GM19351 (cell line): ENCODE measurements around the gene IQCM.
"Not testable (repeated sequence)": the region's sequence is repeated elsewhere in the genome, so short reads cannot be mapped to it uniquely, and the experiment has no call there.

ENCODE experiments used
- ATAC-seq: cut with Tn5 transposase; IDR thresholded peaks from one replicate; pipeline ENCODE4 v1.9.1; 2021; ENCODE audit warnings: mild to moderate bottlenecking, moderate library complexity; ENCODE audit not compliant: unreplicated experiment

IQCM gene

GRCh38 chr4:149489321-149489720, 326.3 kb downstream of the IQCM start:
- ATAC-seq = no peak

- ATAC-seq = no peak
These were observed 328.8 kb downstream of the IQCM start for GRCh38 chr4:149486861-149487260.

GRCh38 chr4:149468669-149469068, 347.0 kb downstream of the IQCM start:
- not testable (repeated sequence) for ATAC-seq

- no peak for ATAC-seq
These were observed 349.2 kb downstream of the IQCM start for GRCh38 chr4:149466446-149466845.

- no peak for ATAC-seq
These were observed 349.7 kb downstream of the IQCM start for GRCh38 chr4:149465955-149466354.

- no peak for ATAC-seq
These were observed 372.1 kb downstream of the IQCM start for GRCh38 chr4:149443537-149443936.

- ATAC-seq = no peak
These were observed 374.3 kb downstream of the IQCM start for GRCh38 chr4:149441338-149441737.

- peak; percentile 51 for ATAC-seq
These were observed 389.2 kb downstream of the IQCM start for GRCh38 chr4:149426461-149426860.

GRCh38 chr4:149409555-149409962, 406.1 kb downstream of the IQCM start:
- ATAC-seq = no peak

GRCh38 chr4:149409146-149409545, 406.5 kb downstream of the IQCM start:
- no peak for ATAC-seq

GRCh38 chr4:149404143-149404542, 411.5 kb downstream of the IQCM start:
- no peak for ATAC-seq

GRCh38 chr4:149403081-149403480, 412.6 kb downstream of the IQCM start:
- ATAC-seq = no peak

GRCh38 chr4:149398993-149399392, 416.6 kb downstream of the IQCM start:
- no peak for ATAC-seq

GRCh38 chr4:149370785-149371420, 444.7 kb downstream of the IQCM start:
- peak; percentile 89 for ATAC-seq

- no peak for ATAC-seq
These were observed 445.6 kb downstream of the IQCM start for GRCh38 chr4:149370002-149370401.

GRCh38 chr4:149353241-149353640, 462.4 kb downstream of the IQCM start:
- ATAC-seq = no peak

- ATAC-seq = no peak
These were observed 466.1 kb downstream of the IQCM start for GRCh38 chr4:149349541-149349940.

GRCh38 chr4:149347139-149347538, 468.5 kb downstream of the IQCM start:
- ATAC-seq = no peak

- no peak for ATAC-seq
These were observed 470.2 kb downstream of the IQCM start for GRCh38 chr4:149345424-149345823.

- no peak for ATAC-seq
These were observed 471.2 kb downstream of the IQCM start for GRCh38 chr4:149344436-149344835.

GRCh38 chr4:149343614-149344013, 472.0 kb downstream of the IQCM start:
- ATAC-seq = no peak

GRCh38 chr4:149341117-149341516, 474.5 kb downstream of the IQCM start:
- not testable (repeated sequence) for ATAC-seq

GRCh38 chr4:149328161-149328560, 487.5 kb downstream of the IQCM start:
- ATAC-seq = no peak
